Tongue (tissue), 2 donors: ENCODE results near the gene SOX11. TPM values are rescaled to one million over a fixed set of nuclear protein-coding genes. Genes with fewer than 3 reads are reported as not detected.
A peak's percentile ranks its signal among the peaks of the same experiment; 100 is the strongest.

ENCODE experiments used
- DNase-seq: peaks from one replicate; pipeline ENCODE4 v3.0.0-alpha.2; 2015
- total RNA-seq: library from RNA; depleted of rRNA; stranded (reverse); fragments of >200 nt; gene quantifications from one replicate; pipeline ENCODE4 v1.2.3, GENCODE V29; 2014

SOX11 gene
- total RNA-seq, 1 donor from 2014 or later: 15.8 TPM

DNA sequence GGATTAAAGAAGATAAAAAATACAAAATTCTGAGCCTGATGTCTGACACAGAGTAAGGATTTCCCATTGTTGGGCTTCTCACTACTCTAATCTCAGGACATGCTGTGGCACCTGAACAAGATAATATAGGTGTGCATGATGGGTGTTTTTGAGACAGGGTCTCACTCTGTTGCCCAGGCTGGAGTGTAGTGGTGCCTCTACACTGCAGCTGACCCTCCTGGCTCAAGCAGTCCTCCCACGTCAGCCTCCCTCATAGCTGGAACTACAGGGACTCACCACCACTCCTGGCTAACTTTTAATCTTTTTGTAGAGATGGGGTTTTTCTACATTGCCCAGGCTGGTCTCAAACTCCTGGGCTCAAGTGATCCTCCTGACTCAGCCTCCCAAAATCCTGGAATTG lies 32.9 kb downstream of the SOX11 start:
- no peak for DNase-seq

DNA sequence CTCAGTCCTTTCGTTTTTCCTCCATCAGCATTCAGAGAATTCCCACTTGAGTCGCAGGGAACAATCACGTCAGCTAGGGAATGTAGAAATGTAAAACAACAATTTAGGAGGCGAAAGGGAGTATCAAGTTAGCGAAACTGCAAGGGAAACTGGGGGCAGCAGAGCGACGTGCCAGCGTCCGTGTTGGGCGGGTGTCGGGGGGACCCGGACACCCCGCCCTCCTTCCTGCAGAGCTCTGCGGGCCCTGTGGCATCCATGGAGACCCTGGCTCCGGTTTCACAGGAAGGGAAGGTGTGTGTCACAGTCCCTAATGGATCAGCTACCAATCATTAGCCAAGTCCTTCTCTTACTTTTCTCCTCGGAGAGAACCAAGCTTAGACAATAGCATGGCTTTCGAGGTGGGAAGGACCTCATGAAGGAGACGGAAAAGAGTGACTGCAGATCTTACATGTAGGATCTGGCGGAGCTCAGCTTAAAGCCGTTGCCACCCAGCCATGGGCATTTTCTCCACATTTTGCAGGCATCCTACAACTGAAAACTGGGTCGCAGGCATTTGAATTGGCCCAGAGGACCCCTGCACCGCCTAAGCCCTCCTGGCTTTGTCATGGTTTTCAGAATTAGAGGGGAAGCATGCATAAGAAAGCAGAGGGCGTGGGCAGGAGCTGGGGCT lies 33.7 kb downstream of the SOX11 start:
- DNase-seq: peak; percentile 83

DNA sequence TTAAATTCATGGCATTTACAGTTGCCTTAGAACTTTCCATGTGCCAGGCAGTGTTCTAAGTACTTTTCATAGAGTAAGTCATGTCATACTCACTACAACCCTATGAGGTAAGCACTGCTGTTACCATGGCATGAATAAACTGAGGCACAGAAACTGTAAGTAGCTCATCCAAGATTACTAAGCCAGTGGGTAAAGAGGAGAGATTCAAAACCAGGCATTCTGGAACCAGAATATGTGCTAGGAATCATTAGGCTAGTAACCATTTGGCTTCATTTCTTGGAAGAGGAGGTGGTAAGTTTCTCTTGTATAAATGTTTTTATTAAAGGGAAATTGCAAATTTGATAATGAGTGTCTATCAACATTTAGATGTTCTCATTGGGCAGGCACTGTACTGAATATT lies 35.1 kb downstream of the SOX11 start:
- DNase-seq: no peak

DNA sequence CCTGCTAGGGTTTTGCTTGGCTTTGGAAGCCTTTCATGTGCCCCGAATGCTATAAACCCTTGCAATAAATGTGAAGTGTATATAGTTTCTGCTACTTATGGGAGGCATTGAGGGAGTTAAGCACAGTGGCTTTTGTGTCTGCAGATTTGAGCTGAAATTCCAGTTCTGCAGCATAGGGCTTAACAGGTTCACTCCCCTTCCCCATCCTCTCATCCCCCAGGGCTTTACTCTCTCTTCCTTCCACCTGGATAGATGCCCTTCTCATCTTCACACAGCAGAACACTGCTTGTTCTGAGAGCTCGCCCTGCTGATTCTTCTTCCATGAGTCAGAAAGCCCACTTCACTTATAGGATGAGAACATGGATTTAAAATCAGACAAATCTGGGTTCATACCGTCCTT lies 37.2 kb downstream of the SOX11 start:
- DNase-seq: peak; percentile 28

DNA sequence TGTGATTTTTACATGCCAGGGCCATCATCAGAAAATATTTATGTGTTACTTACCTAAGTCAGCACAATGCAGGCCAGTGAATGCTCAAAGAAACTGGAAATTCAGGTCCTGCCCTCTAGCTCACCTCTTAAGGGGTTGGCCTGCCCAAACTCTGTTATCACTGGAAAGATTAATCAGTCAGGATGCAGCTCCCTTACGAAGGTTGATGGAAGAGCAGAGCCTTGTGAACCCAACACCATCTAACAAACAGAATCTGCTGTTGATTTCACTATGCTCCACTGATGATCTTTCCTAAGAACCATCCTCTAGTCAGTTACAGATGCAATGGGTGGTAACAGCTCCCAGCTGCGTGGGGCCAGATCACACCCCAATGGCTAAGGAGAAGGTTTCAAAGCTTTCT lies 38.2 kb downstream of the SOX11 start:
- DNase-seq: no peak

DNA sequence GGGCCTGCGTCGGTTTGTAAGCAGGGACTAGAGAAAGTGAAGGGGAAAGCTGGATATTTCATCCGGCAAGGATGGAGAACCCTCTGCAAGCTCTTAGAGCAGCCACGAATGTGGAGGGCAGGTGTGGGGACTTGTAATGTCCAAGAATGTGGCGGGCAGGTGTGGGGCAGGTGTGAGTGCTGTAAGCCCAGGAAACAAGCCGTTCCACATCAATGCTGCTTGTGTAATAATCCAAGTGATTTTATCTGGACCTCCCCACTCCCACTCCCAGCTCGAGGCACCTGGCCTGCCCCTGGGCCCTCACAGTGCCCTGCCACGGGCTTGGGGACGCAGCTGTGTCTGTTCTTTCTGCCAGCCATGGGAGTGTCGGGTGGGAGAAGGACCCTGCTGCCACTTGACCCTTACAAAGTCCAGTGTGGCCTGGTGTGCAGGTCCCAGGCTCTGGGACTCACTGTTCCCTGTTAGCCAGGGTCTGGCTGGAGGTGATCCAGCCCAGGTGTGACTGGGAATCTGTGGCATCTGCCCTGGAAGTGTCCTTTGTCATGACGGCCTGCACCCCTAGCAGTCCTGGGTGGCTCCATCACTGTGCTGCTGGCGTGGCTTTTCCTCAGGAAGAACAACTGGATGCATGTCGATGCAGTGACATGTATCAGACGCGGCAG lies 42.8 kb downstream of the SOX11 start:
- no peak for DNase-seq

DNA sequence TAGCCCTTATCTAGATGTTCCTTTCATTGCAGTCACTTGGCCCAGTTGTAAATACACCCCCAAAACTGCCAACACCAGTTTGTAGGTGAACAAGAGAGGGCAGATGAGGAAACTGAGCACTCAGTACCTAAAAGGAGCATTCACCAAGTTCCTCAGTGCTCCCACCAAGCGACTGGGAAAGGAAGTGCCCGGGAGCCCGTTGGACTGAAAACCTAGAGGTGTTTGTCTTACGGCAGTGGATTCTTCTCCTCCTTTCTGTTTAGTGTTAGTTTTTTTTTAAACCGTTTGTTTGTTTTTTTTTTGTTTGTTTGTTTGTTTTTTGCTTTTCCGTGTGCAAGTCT lies 43.3 kb downstream of the SOX11 start:
- DNase-seq: no peak

DNA sequence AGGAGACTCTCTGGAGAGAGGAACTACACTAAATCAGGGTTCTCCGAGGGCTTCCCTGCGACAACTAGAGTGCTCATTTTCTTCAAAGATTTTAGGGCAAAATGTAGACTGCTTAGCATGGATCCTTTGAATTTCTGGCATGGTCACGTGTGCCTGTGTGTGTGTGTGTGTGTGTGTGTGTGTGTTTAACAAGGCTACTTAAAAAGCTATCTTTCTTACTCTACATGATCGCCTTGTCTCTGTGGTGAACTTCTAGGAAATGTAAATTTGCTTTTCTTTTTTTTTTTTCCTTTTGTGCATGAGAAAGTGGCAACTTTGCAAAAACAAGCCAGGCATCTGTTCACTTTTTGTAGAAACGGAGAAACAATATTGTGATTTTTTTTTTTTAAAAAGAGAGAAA lies 43.9 kb downstream of the SOX11 start:
- no peak for DNase-seq

DNA sequence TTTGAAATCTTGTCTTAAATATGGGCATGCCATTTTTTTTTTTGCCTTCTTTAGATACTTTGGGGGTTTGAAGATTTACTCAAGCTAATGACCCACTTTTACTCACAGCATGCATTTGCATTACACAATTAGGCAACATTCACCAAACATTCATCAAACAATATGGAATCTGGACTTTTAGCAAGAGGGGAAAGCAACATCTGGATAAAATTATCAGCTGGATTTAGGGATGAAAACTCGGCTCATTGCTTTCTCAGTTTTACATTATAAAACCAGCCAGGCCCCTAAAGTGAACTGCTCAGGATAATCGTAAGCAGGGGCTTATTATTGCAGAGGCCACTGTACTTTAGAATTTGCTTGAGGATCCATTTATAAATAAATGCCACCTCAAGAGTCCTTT lies 44.7 kb downstream of the SOX11 start:
- no peak for DNase-seq

DNA sequence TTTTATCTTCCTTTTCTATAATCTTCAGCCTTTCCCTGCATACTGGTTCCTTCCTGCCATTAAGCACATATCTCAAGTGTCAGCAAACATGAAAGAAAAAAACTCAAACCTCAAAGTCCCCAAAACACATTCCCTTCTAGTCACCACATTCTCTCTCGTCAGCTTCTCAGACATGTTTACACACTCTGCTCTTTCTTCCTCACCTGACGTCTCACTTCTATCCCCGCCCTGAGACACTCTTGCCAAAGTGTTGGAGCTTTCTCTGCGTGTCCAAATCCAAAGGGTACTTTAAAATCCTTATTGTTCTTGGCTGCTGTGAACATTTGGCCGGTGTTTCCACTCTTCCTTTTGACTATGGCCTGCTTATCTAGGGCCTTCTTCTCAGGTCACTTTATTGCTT lies 47.9 kb downstream of the SOX11 start:
- DNase-seq: peak; percentile 48

DNA sequence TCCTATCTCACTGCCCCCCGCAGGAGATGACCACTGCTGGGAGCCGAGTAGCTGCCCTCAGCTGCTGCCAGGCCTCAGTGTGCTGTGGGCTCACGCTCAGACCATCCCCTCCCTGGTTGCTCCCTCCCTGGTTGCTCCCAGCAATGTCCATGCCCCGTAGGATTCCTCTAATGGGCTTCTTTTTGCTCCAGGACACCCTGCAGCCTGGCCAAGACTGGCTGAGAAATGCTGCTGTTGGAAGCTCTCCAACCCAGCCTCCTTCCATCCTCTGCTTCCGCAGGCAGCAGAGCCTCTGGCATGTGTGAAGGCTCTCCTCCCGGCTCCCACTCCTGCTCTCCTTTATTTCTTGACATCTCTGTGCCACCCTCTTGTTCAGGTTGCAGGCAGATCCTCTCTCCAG lies 48.6 kb downstream of the SOX11 start:
- no peak for DNase-seq

DNA sequence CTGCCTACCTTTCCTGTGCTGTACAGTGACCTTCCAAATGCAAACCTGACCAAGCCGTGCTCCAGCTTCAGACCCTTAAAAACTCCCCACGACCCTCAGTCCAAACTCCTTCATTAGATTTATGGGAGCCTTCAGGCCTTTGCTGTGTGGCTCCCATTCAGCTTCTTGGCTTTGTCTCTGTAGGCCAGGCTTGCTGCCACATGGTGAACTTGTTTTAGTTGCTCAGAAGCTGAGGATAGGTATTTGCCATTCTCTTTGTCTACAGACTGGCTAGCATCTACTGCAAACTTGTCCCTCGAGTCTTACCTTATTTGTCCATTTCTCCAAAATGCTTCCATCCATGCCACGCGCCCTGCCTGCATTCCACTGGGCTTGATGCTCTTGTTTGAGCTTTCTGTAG lies 49.1 kb downstream of the SOX11 start:
- DNase-seq: no peak

DNA sequence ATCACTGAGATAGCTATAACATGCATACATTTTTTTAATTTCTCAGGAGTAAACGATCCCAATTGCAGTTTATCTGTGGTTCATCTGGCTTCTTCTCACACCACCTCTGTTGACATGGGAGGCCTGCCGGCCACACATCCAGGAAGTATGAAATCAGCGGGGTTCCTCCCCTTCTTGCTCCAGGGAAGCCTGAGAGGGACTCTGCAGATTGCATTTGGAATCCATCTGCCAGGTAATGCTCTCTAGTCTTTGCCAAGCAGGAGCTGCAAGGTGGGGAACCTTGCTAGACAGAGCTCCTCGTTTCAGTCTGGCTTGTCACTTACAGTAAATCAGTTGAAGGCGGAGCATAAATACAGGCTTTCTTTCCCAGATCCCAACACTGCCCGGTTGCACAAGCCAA lies 49.9 kb downstream of the SOX11 start:
- no peak for DNase-seq

DNA sequence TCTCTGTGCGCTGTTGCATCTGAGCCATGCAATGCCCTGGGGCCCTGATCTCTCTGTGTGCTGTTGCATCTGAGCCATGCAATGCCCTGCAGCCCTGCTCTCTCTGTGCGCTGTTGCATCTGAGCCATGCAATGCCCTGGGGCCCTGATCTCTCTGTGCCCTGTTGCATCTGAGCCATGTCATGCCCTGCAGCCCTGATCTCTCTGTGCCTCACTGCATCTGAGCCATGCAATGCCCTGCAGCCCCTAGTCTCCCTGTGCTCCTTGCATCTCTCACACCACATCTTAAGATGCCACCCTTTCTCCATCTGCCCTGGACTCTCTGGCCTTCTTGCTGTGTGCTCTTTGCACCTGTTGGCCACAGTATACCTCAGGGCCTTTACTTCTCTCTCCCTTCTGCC lies 56.2 kb downstream of the SOX11 start:
- no peak for DNase-seq

DNA sequence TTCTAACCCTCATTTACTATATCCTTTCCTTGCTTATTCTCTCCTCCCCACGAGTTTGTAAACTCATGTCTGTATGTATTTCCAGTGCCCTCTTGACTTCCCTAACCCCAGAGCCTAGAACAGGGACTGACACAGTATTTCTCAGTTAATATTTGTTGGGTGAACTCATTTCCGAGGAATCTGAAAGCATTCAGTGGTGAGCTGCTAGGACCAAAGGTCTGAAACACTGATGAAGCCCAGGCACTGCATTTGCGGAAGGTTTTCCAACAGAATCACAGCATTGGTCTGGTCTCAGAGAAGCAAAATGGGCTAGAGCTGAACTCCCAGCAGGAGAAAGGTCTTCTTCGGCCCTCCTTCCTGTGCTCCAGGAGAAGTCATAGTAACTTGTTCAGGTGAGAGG lies 56.8 kb downstream of the SOX11 start:
- no peak for DNase-seq

DNA sequence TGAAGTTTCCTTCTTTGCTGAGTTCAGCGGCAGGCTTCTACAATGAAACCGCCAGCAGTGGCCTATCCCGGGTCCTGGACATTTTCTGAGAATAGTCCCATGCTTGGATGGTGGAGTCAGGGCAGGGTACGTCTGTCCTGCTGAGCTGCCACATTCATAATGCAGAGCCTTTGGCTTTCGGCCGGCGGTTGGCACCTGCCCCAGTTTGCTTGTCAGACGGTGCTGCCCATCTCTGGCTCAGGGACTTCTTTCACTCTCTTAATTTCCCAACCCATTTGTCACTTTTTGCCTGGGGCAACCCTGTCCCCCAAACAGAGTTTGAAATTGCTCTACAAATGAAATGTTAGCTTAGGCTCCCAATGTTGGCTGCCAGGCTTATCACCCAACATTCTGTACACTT lies 57.2 kb downstream of the SOX11 start:
- DNase-seq: no peak
